H4 (cell line): Measurements from ENCODE around the gene NEK6. TPM values are rescaled to one million over a fixed set of nuclear protein-coding genes. Genes with fewer than 3 reads are reported as not detected.

Source experiments
- DNase-seq: peaks from one replicate; pipeline ENCODE4 v3.0.0-alpha.2; 2015; ENCODE audit warnings: low spot score
- total RNA-seq: library from RNA; depleted of rRNA; stranded (reverse); fragments of >200 nt; shearing (Covaris generic); gene quantifications from 2 replicates; pipeline ENCODE4 v1.2.3, GENCODE V29; 2014

The NEK6 gene
- total RNA-seq, 1 experiment from 2014 or later, result 43.7 TPM

- DNase-seq, result no peak
Measured at GRCh38 chr9:124342402-124342775, 84.6 kb downstream of the NEK6 start.

- DNase-seq, result peak; percentile 97
Measured at GRCh38 chr9:124342776-124343485, 85.2 kb downstream of the NEK6 start.

GRCh38 chr9:124343533-124344290, 86.0 kb downstream of the NEK6 start:
- no peak for DNase-seq

- DNase-seq, result no peak
Measured at GRCh38 chr9:124344291-124345050, 86.7 kb downstream of the NEK6 start.

GRCh38 chr9:124345063-124345462, 87.3 kb downstream of the NEK6 start:
- DNase-seq, result no peak

- DNase-seq, result no peak
Measured at GRCh38 chr9:124345751-124346281, 88.1 kb downstream of the NEK6 start.

GRCh38 chr9:124346347-124347163, 88.8 kb downstream of the NEK6 start:
- no peak for DNase-seq

GRCh38 chr9:124347206-124347967, 89.6 kb downstream of the NEK6 start:
- DNase-seq, result no peak

- no peak for DNase-seq
Measured at GRCh38 chr9:124347968-124348358, 90.2 kb downstream of the NEK6 start.

- no peak for DNase-seq
Measured at GRCh38 chr9:124348363-124348762, 90.6 kb downstream of the NEK6 start.

GRCh38 chr9:124348831-124349230, 91.1 kb downstream of the NEK6 start:
- DNase-seq, result no peak

GRCh38 chr9:124349267-124349666, 91.5 kb downstream of the NEK6 start:
- DNase-seq, result no peak

GRCh38 chr9:124349675-124350493, 92.1 kb downstream of the NEK6 start:
- no peak for DNase-seq

- DNase-seq, result no peak
Measured at GRCh38 chr9:124350494-124351263, 92.9 kb downstream of the NEK6 start.

GRCh38 chr9:124351672-124352468, 94.1 kb downstream of the NEK6 start:
- DNase-seq, result no peak

GRCh38 chr9:124352616-124353015, 94.9 kb downstream of the NEK6 start:
- DNase-seq, result no peak

GRCh38 chr9:124353166-124353768, 95.5 kb downstream of the NEK6 start:
- DNase-seq, result no peak

GRCh38 chr9:124353811-124354274, 96.1 kb downstream of the NEK6 start:
- DNase-seq, result no peak
